HG03521 (cell line): ENCODE results near the gene CASKIN2.

ENCODE experiments used
- ATAC-seq: cut with Tn5 transposase; IDR thresholded peaks from one replicate; pipeline ENCODE4 v1.9.1; 2021; ENCODE audit warnings: mild to moderate bottlenecking, moderate library complexity; ENCODE audit not compliant: unreplicated experiment

Gene CASKIN2

DNA sequence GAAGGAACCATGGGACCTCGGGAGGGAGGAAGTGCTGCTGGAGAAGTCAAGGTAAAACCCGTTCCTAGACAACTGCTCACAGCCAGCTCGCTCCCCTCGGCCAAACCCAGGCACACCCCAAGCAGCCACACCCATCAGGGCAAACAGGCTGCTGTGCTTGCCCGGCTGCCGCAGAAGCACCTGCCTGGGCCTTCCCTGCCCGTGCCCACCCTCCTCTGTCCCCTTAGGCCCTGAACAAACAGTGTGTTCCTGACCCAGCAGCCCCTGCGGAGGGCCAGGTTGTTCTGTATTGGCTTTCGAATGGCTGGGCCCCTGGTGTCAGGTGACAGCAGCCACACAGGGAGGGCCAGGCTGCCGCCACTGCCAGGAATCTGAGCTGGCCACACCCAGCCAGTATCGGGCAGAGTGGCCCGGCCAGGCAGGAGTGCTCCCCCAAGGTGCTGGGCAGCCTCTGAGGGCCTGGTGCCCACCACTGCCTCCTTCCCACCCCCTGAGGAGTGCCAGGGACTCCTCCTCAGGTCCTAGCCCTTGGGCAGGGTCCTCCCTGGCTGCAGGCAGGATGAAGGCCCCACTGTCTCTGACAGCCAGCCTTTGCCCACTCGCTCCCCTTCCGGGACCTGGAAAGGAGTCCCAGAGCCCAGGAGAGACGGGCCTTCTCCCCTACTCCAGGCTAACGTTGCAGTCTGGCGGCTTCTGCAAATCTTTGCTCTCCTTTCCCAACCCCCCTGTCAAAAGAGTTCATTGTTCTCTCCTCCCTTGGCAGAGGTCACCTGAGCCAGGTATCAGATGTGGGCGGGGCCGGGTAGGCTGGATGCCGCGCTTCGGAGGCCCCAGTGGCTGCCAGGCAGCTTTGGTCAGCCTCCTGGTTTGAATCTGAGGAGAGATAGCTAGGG lies 34.2 kb upstream of the CASKIN2 start:
- ATAC-seq: no peak

DNA sequence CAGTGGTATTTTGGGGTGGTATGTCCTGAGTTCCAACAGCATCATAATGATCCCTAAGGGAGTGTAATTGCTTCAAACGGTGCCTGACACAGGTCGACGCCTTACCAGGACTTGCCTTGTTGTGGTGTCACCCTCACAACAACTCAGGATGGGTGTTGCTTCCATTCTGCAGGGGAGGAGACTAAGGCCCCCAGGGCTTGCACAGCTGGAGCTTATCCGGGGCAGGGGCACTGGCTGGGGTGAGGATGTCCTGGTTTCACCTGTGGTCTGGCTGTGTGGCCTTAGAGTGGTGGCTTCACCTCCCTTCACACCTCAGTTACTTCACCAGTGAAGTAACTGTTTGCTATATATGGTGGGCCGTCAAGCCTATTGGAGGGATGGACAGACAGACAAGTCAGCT lies 33.5 kb upstream of the CASKIN2 start:
- no peak for ATAC-seq

- ATAC-seq: no peak
Observed at GRCh38 chr17:75547091-75547490, 31.8 kb upstream of the CASKIN2 start.

DNA sequence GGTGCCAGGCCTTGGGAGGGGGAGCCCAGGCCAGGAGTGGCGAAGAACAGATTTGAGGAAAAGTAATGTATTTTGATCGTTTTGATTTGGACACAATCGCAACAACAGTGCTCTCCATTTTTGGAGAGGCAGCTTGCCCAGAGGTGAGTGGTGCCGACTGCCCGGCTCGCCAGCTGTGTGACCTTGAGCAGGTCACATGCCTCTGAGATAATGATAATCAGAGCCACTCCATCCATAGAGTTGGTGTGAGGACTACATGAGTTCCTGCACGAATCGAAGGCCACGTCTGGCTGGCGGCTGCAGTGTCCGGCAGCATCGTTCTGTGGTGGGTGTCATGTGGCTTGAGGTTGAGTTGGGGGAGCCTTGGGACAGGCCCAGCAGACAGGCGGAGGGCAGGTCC lies 30.8 kb upstream of the CASKIN2 start:
- no peak for ATAC-seq

DNA sequence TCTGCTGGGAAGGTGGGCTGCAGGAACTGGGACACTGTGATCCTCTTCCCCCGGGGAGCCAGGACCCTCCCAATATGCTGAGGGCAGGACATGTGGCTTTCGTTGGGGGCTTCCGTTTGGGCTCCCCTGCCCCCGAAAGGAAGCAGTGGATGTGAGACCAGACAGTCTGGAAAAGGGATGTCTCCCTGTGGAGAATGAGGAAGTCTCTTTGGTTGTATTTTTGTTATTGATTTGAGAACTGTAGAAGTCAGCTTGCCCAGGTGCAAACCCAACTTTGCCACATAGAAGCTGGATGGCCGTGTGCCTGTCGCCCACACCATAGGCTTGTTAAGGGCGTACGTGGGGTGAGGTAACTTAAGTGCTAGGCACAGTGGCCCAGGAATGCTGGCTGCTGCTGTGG lies 28.9 kb upstream of the CASKIN2 start:
- no peak for ATAC-seq

- no peak for ATAC-seq
Observed at GRCh38 chr17:75542728-75543336, 27.5 kb upstream of the CASKIN2 start.

DNA sequence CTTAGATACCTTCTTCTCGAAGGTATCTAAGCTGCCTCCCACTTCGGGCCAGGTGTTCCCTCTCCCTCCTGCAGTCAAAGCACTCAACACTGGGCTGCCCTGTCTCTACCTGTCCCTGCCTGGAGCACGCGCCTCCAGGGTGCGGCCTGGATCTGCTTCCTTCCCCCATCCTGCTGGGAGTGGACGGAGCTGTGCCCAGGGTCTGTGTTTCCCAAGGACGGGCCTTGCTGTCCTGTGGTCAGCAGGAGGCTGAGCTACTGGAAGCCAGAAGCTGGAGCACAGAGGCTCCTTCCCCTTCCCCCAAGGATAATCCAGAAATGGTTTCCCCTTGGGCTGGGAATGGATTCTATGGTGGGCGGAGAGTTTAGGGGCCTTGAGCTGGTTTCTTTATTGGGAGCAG lies 26.9 kb upstream of the CASKIN2 start:
- no peak for ATAC-seq

DNA sequence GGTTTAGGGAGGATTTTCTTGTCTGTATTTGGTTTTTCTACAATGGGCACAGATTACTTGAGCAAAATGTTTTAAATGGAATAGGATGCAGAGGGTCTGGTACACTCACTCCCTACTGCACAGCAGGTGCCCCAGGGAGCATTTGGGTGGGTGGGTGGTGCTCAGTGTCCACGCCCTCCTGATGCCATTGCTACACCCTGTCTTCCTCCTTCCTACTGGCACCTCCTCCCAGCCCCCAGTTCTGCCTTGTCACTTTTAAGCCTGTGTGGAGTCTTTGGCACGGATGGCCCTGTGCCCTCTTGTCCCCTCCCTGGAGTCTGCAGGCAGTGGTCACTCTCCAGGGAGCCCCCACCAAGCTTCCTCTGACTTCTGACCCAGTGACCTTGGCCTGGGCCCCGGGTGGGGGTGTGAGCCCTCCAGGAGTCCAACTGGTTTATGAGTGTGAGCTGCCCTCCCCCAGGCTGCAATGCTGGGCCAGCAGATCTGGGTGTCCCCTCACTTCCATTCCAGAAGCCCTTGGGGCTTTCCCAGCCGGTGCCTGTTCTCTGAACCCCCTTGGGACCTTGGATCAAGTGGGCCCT lies 25.7 kb upstream of the CASKIN2 start:
- ATAC-seq: no peak

DNA sequence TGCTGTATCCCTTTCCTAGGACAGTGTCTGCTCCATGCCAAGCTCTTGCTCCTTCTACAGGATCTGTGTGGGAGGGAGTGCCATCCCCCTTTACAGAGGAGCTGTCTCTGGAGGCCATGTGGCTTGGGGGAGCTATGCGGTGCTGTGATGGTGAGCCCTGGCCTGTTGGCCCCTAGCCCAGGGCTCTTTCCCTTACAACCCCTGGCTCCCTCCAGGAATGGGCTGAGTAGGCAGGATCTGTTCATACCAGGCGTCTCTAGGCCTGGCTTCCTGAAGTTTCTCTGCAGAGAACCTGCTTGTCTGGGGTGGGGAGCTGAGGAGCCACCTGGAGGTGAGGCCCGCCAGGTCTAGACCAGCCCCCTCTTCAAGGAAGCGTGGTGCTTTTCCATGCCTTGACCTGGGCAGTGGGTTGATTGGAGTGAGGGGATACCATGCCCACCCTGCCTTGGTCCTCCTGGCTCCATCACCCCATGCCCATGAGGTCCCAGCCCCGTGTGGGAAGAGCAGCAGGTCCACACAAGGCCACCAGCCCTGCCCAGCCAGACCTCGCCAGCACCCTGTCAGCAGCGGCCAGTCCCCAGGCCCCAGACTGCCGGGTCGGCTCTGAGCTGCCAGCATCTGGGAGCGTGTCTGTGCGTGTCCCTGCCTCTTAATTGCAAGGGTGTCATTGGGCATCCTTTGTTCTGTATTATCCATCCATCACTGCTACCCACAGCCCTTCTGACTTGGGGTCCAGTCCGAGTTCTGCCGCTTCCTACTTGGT lies 24.8 kb upstream of the CASKIN2 start:
- ATAC-seq: no peak

DNA sequence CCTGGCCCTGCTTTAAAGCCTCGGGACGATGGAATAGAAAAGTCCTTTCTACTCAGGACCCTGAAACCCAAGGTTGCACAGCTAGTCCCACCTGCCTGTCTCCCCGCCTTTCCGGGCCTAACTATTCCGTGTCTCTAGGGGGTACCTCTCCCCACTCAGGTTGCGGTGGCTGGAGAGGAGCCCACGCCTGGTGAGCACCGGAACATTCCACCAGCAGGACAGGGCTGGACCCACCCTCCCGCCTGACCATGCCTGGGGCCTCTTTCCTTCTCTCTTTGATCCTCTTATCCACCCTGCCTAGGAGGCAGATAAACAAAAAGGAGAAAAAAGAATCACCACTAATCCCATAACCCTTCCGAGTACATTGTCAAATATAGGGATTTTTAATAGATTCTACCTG lies 21.0 kb upstream of the CASKIN2 start:
- ATAC-seq: no peak

DNA sequence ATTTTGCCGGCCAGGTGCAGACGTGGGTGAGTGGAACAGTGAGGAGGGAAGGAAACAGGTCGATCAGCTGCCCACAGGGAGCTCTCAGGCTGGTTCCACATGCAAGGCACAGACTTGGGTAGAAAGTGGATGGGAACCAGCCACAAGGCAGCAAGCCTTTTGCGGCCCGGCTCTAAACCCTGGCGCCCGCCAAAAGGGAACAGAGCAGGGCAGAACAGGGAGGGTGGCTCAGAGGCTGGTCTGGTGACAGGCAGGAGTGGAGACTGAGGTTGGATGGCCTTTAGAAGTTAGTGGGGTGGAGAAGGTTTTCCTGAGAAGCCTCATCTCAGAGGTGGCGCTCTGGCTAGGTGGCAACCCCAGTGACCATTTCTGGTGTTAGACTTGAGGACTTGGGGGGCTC lies 20.5 kb upstream of the CASKIN2 start:
- ATAC-seq: no peak

GRCh38 chr17:75535119-75535537 lies 19.8 kb upstream of the CASKIN2 start:
- ATAC-seq: no peak

DNA sequence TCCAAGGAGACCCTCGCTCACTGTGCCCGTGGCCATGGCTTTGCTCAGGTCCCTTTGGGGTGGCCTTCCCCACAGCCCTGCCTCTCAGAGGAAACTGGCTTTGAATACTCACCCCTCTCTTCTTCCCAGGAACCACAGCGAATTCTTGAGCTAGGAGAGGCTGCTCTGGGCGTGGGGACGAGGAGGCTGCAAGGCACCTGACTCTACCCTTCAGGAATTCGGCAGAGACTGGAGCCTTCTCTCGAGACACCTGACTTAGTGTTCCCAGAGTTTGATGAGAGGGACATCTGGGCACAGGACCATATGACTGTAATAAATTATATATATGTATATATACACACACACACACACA lies 16.4 kb upstream of the CASKIN2 start:
- ATAC-seq: no peak

GRCh38 chr17:75530837-75531720 lies 15.7 kb upstream of the CASKIN2 start:
- ATAC-seq: no peak

- no peak for ATAC-seq
Observed at GRCh38 chr17:75526555-75527270, 11.4 kb upstream of the CASKIN2 start.

DNA sequence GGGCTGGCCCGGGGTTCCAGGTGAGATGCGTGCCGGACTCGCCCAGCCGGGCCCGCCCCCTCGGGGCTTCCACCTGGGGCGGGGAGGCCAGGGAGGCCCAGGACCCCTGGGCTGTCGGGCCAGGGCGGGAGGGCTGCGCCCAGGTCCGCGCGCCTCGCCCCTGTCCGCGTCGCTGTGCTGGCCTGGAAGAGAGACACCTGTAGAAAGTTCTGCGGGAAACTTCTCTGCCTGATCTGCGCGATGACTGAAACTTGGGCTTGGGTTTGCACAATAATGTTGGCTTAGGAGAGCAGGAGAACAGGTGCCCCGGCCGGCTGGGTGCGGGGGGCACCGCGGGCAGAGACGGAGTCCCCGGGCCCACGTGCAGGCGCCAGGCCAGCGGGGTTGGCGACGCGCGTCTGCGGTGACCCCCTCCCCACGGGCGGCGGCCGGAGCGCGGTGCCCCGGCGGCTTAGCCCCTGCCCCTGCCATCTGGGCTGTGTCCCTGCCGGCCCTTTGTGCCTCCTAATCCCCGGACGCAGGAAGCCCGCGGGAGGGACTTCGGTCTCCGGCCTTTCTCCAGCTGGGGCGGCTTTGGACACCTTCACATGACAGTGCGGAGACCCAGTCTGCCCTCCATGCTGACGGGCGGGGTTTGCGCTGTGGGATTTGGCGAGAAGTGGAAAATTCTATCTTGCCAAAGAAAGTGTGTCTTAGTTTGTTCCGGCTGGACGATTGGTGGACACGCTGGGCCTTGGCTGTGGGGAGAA lies 10.6 kb upstream of the CASKIN2 start:
- ATAC-seq: peak; percentile 3

DNA sequence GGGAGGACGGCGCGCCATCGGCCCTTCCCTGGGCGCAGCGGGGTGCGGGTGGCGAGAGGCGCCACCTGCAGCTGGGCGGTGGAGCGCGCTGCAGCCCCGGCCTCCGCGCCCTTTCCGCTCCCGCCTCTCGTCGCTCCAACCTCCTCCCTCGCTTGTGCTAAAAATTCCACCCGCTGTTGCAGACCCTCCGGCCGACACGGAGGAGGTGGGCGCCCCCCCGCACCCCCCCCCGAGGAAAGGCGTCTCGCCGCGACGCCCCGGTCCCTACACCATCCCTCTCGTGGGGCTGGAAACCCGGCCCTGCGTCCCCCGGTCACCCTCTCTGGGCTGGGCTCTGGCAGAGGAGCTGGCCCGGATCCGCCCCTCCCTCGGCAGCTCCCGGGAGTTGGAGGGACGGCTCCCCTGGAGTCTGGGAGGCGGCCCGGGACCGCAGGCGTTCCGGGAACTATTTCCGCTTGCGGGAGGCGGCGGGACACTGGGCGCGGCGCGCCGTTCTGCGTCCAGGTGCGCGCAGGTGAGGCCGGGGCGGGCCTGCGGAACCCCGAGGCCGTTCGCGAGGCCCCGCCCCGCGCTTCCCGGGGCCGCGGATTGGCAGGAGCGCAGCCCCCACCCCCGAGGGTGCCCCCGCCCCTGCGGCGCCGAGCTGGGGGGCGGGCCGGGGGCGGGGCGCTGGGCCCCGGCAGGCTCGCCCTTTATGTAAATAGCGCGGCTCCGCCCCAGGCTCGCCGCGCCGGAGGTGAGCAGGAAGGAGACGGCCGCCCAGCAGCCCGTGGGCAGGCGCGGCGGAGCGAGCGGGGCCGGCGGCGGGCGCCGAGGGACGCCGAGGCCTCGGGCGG lies 9.9 kb upstream of the CASKIN2 start, which contains the start of gene LLGL2:
Gene LLGL2, plus strand, starts transcription at position 728 of the 836 bp plus-strand sequence. CDS start 17,730 bp downstream, outside the sequence.
- ATAC-seq: peak; percentile 71
